WI38 (cell line): ENCODE measurements around the gene KRTAP5-4.
"Not testable (repeated sequence)": the region's sequence is repeated elsewhere in the genome, so short reads cannot be mapped to it uniquely, and the experiment has no call there.

Source experiments
- H3K4me3 ChIP-seq: 2 replicates; pipeline ENCODE4 v1.5.1; 2011; ENCODE audit warnings: low read depth, mild to moderate bottlenecking, control low read depth, low read length
- CTCF ChIP-seq: IDR thresholded peaks from 2 replicates; pipeline ENCODE4 v1.5.1; 2012; ENCODE audit warnings: low read depth, mild to moderate bottlenecking, control low read depth, low read length

The KRTAP5-4 gene

GRCh38 chr11:1600626-1601025 lies 21.3 kb downstream of the KRTAP5-4 start:
- no peak for TF ChIP-seq CTCF
- H3K4me3 ChIP-seq, result no peak overlapping the region

- TF ChIP-seq CTCF, result no peak
These were observed 23.1 kb downstream of the KRTAP5-4 start for GRCh38 chr11:1598816-1599215.

GRCh38 chr11:1598406-1598805 lies 23.5 kb downstream of the KRTAP5-4 start:
- H3K4me3 ChIP-seq, result not testable (repeated sequence)

More at GRCh38 chr11:1598816-1599215, 23.1 kb downstream of the KRTAP5-4 start:
- H3K4me3 ChIP-seq, result no peak overlapping the region

- no peak within 1 kb of the TSS for H3K4me3 ChIP-seq
- no peak for TF ChIP-seq CTCF
These were observed 24.0 kb downstream of the KRTAP5-4 start, which contains the start of gene KRTAP5-2 for GRCh38 chr11:1597994-1598380. Gene KRTAP5-2 (minus strand): TSS chr11:1598294. CDS start chr11:1598250, 44 bp downstream.

- H3K4me3 ChIP-seq, result no peak overlapping the region
- no peak for TF ChIP-seq CTCF
These were observed 24.5 kb downstream of the KRTAP5-4 start for GRCh38 chr11:1597331-1597993.

- not testable (repeated sequence) for H3K4me3 ChIP-seq
These were observed 25.3 kb downstream of the KRTAP5-4 start for GRCh38 chr11:1596576-1597121.

GRCh38 chr11:1595994-1596575 lies 25.9 kb downstream of the KRTAP5-4 start:
- not testable (repeated sequence) for H3K4me3 ChIP-seq

GRCh38 chr11:1592628-1593027 lies 29.3 kb downstream of the KRTAP5-4 start:
- no peak overlapping the region for H3K4me3 ChIP-seq
- no peak for TF ChIP-seq CTCF

GRCh38 chr11:1589996-1590395 lies 31.9 kb downstream of the KRTAP5-4 start:
- H3K4me3 ChIP-seq, result no peak overlapping the region
- TF ChIP-seq CTCF, result no peak

- not testable (repeated sequence) for H3K4me3 ChIP-seq
These were observed 32.6 kb downstream of the KRTAP5-4 start for GRCh38 chr11:1589191-1589963.
